Measurements from ENCODE around the gene LRRC23.
A peak's percentile ranks its signal among the peaks of the same experiment; 100 is the strongest.
"Not testable (repeated sequence)": the region's sequence is repeated elsewhere in the genome, so short reads cannot be mapped to it uniquely, and the experiment has no call there.

The LRRC23 gene

DNA sequence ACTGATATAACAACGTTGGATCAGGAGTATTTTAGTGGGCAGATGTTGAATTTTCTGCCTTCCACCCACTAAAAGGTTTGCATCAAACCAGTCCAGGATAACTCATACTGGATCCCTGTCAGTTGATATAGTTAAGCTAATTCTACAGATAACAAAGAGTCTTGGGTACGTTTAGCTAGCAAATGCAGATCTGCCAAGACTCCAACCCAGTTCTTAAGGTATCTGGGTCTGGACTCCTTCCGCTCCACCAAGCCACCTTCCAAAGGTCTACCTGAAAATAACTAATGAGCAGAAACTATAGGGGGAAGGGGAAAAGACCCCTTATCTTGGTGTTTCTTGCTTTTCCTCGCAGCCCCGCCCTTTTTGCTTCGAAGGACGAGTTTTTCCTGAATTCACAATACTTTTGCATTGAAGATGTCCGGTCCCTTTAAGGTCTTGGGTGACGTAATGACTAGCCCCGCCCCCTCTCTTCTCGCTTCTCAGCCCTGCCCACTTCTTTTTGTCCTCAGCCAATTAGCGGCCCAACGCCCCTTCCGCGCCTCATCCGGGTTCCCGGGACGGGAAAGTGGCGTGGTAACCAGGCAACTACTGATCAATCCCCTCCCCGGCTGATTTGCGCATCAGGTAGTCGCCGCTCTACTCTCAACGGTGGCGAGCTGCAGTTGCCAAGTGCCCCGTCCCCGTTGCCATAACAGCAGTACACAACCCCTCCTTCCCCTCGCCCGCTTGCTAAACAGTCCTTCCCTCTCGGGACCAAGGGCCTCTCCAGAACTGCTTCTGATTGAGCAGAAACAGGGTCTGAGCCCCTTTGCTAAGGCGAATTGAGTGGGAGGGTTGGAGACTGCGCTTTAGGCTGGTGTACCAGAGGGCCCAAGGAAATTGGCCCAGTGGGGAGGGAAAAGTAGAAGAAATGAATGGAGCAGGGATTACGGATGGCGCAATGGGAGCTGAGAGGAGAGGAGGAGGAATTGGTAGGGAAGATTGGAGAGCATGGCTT is at the start of gene LRRC23:
Gene LRRC23, plus strand, starts transcription at position 543 of the 997 bp plus-strand sequence. CDS start 812 bp downstream, outside the sequence.
- peak; percentile 99 for DNase-seq

DNA sequence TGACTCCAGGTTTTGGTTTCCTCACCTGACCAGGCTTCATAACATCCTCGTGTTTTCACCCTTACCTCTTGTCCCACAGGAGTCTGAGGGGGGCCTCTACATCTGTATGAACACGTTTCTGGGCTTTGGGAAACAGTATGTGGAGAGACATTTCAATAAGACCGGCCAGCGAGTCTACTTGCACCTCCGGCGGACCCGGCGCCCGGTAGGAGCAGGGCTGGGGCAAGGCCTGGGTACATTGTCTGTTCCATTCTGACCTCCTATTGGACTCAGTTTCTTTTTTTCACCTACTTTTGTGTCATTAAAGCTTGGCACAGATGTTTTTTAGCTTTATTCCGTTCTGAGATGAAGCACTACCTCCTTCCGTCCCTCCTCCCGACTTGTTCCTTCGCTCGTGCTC is 49.3 kb upstream of the LRRC23 start:
- DNase-seq: no peak

- DNase-seq: no peak
These were observed 45.8 kb upstream of the LRRC23 start for GRCh38 chr12:6858799-6859198.

DNA sequence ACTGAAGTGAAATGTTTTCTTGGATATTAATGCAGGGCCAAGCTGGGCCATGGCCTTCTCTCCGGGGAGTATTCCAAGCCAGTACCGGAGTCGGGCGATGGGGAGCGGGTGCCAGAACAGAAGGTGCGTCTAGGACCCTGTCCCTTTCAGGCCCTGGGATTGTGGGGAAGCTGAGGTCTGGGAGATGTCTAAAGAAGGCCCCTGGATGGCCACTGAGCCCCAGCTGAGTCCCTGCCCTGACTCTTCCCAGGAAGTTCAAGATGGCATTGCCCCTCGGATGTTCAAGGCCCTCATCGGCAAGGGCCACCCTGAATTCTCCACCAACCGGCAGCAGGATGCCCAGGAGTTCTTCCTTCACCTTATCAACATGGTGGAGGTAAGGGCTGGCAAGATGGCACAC is 44.5 kb upstream of the LRRC23 start:
- no peak for DNase-seq

DNA sequence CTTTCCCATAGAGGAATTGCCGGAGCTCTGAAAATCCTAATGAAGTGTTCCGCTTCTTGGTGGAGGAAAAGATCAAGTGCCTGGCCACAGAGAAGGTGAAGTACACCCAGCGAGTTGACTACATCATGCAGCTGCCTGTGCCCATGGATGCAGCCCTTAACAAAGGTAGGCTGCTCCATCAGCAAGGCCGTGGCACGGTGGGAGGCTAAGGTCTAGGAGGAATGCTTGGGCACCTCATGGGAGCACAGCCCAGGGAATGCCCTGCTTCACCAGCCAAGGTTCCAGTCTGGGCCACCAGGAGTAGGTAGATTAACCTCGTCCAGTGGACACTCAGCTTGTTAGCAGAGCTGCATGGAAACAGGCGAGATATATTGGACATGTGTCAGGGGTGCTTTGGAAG is 43.7 kb upstream of the LRRC23 start:
- no peak for DNase-seq

DNA sequence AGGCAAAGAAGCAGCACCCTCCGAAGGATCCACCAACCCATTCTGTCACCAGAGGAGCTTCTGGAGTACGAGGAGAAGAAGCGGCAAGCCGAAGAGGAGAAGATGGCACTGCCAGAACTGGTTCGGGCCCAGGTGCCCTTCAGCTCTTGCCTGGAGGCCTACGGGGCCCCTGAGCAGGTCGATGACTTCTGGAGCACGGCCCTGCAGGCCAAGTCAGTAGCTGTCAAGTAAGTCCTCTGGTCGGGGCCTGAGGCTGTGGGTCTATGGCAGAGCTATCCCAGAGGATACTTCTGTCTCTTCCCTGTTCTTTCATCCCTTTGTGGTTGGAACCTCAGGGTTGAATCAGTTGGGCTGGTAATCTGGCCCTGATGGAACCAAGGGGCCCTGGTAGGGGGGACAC is 43.2 kb upstream of the LRRC23 start:
- DNase-seq: no peak

DNA sequence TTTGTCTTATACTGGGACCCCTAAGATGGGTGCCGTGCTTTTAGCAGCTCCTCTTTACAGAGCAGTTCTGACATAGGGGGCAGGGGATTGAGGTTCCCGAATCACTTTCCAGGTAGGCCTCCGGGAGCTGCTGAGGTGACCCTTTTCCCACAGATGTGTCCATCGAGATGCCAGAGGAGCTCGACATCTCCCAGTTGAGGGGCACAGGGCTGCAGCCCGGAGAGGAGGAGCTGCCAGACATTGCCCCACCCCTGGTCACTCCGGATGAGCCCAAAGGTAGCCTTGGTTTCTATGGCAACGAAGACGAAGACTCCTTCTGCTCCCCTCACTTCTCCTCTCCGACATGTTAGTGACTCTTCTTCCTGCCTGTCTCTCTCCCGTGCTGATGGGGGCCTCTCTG is 41.6 kb upstream of the LRRC23 start:
- no peak for DNase-seq

- DNase-seq: no peak
These were observed 40.9 kb upstream of the LRRC23 start for GRCh38 chr12:6863586-6864321.

- DNase-seq: not testable (repeated sequence)
These were observed 39.3 kb upstream of the LRRC23 start for GRCh38 chr12:6865307-6865706.

GRCh38 chr12:6866163-6866919 is 38.3 kb upstream of the LRRC23 start:
- DNase-seq: no peak

GRCh38 chr12:6866920-6867412 is 37.7 kb upstream of the LRRC23 start:
- no peak for DNase-seq

GRCh38 chr12:6867413-6868210 is 37.0 kb upstream of the LRRC23 start, which contains the start of gene TPI1:
TSS of gene TPI1 (plus strand) at chr12:6867531. CDS start at chr12:6867567, 36 bp downstream.
- peak; percentile 89 for DNase-seq

GRCh38 chr12:6868211-6869048 is 36.2 kb upstream of the LRRC23 start:
- DNase-seq: peak; percentile 11

DNA sequence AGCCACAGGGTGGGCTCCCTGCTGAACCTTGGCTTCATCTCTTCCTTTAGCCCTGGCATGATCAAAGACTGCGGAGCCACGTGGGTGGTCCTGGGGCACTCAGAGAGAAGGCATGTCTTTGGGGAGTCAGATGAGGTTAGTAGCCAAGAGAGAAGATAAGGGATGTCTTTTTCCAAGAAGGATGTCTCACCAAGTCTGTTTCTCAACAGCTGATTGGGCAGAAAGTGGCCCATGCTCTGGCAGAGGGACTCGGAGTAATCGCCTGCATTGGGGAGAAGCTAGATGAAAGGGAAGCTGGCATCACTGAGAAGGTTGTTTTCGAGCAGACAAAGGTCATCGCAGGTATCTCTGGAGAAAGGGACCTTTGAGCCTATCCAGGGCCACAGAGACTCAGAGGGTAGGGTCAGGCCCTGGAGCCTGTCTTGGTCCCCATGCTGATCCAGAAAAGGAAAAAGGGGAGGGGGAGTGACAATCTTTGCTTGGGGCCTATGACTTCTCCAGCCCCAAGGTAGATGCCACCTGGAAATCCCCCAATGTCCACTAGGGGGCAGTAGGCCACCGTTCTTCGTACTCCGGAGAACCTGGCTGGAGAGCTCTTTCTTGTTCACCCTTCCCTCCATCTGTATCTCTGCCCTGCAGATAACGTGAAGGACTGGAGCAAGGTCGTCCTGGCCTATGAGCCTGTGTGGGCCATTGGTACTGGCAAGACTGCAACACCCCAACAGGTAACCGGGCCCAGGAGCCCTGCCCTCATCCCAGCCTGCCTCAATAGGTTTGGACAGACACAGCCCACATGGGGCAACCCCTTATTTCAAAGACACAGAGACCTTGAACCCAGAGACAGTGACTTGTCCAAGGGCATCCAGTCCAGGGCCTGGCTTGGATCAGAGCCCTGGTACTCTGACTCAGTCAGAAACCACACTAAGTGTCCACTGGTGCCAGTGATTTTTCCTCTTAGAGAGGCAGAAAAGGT is 35.3 kb upstream of the LRRC23 start:
- peak; percentile 90 for DNase-seq

- DNase-seq: not testable (repeated sequence)
These were observed 34.3 kb upstream of the LRRC23 start for GRCh38 chr12:6870304-6870703.

GRCh38 chr12:6871052-6871957 is 33.3 kb upstream of the LRRC23 start:
- DNase-seq: peak; percentile 49

DNA sequence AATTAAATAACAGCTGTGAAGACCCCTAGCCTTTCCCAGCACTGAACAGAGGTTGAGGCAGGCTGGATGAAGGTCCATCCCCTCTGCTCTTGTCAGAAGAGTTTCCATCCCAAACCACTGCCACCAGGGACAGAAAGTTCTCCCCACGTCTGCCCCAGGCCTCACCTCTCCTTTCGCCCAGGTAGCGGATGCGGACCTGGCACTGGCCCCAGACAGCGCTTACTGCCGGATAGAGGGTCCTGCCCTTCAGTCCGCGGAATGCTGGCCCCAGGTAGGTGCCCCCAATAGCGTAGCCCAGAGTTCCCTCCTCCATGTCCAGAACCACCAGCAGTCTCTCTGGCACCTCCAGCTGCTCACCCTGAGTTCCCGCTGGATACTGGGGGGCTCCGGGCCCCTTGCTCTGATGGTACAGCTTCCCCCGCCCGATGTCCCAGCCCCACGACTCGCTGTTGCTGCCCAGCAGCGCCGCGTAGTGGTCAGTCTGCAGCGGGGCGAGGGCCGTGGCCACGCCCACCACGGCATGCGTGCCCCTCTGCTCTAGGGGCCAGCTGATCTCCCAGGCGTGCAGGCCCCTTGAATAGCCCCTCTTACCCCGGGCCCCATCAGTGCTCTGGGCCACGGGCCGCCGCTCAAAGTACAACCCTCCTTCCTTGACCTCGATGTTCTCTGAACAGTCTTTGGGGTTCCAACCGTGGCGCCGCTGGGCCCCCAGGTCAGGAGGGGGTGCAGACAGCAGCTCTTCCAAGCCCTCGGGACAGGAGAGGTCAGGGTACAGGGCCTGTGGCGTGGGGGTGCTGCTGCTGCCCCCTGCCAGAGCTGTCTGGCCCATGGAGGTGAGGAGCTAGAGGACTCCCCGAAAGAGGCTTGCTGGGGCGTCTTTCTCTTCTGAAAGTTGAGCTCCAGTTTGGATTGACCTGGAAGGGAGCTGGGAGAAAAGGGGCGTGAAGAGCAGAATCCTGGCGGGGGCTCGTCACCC is 32.3 kb upstream of the LRRC23 start:
- DNase-seq: peak; percentile 90

All from CD4-positive, alpha-beta T cell treated with Interleukin-17A for 4 hours (primary cell).